ENCODE results near the gene RALB.
"Not testable (repeated sequence)": the region's sequence is repeated elsewhere in the genome, so short reads cannot be mapped to it uniquely, and the experiment has no call there.

The RALB gene

GRCh38 chr2:120224735-120225548 lies 27.7 kb upstream of the RALB start:
- in situ Hi-C loops (cut with MboI; ENCODE audit: low sequenced_read_pairs), result no loop called here

GRCh38 chr2:120225549-120226065 lies 27.0 kb upstream of the RALB start:
- in situ Hi-C loops (cut with MboI; ENCODE audit: low sequenced_read_pairs), result no loop called here

DNA sequence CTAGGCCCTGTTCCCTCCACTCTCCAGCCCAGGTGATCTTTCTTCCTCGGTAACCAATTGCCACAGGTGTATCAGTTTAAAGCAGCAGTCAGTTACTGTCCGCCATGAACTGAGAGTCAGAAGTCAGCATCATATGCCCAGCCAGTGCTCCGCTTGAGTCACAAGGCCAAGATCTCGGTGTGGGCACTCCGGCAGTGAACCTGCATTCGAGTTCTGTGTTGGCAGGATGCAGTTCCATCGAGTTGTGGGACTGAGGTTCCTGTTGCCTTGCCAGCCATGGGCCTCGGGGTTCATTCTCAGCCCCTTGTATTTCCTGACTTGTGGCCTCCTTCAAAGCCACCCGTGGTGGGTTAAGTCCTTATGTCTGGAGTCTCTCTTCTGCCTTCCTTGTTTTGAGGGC lies 26.3 kb upstream of the RALB start:
- in situ Hi-C loops (cut with MboI; ENCODE audit: low sequenced_read_pairs), result no loop called here

GRCh38 chr2:120227111-120227991 lies 25.3 kb upstream of the RALB start:
- in situ Hi-C loops (cut with MboI; ENCODE audit: low sequenced_read_pairs), result no loop called here

DNA sequence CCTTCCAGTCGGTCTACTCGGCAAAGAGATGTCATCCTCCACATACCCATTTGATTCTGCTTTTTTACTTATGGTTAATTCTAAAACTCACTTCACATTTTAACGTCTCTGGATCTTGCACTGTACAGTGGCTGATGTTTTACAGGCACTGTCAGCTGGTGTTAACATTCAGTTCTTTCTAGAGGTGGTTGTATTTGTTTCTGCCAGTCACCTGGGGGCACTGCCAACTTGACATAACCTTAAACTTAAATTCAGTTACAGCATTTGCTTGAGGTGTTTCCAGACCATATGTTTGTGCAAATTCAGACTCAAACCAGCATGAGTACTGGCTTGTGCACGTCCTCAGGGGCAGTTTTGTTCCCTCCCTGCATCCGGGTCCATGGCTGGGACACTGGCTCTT lies 24.1 kb upstream of the RALB start:
- in situ Hi-C loops (cut with MboI; ENCODE audit: low sequenced_read_pairs), result no loop called here

DNA sequence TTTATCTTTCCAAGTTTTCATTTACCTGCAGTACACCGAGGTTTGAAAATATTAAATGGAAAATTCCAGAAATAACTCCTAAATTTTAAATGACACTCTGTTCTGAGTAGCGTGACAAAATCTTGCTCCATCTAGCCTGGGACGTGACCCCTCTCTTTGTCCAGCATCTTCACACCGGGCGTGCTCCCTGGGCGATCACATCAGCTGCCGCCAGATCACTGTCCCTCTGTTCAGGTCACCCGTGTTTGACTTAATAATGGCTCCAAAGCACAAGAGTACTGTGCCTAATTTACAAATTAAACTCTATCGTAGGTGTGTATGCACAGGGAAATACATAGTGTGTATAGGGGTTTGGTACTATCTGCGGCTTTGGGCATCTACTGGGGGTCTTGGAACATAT lies 23.3 kb upstream of the RALB start:
- in situ Hi-C loops (cut with MboI; ENCODE audit: low sequenced_read_pairs), result no loop called here

DNA sequence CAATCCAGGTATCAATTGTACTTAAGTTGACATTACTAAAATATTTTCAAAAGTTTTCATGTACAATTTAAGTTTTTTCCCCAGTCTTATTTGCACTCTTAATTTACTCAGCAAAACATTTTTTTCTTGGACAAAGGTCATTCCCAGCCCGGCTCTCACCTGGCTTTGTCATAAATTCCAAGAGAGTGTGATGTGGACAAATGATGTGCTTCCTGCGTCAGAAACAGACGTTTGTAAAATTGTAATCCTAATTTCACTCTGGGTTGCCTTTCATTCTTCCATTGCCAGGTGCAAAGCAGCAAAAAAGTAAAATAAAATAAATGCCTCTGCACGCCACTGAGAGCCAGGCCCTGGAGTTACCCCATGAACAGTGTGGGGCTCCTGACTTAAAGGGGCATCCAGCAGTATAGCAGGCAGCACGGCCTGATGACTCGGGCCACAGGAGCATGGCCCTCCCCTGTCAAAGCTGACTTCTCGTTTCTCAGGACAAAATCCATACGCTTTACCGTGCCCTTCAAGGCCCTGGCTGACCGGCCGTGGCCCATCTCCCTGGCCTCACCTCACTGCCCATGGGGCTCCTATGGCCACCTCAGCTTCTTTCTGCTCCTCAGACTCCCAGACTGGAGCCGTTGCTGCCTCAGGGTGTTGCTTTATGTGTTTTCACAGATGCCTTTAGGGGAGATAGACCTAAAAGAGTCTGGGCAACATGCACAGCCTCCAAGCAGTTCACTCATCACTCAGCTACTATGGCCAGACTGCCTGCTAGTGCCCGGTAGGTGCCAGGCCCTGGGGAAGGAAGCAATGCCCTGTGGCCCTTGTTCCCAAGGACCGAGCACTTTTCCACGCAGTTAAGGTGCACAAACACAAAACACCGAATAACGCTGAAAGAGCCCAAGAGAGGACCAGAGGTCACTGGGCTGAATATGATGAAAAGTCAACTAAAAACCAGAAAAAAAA lies 21.9 kb upstream of the RALB start:
- in situ Hi-C loops (cut with MboI; ENCODE audit: low sequenced_read_pairs), result no loop called here

DNA sequence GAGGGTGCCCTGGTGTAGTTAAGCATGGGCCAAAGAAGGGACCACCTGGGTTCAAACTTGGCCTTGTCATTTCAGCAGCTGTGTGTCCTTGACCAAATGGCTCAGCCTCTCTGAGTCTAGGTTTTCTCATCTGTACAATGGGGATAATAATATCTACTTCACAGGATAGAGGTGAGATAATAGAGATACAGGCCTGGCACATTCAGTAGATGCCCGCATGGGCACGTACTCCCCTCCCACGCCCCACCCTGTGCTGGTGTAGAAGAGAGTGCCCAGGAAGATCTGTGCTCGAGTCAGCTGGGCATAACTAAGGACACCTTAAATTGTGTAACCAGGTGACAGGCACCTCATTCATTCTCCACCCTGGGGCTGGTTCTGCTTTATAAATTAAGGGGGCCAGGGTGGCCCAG lies 21.1 kb upstream of the RALB start:
- in situ Hi-C loops (cut with MboI; ENCODE audit: low sequenced_read_pairs), result no loop called here

- in situ Hi-C loops (cut with MboI; ENCODE audit: low sequenced_read_pairs), result no loop called here
These were observed 20.5 kb upstream of the RALB start for GRCh38 chr2:120231974-120232635.

GRCh38 chr2:120233292-120233691 lies 19.4 kb upstream of the RALB start:
- in situ Hi-C loops (cut with MboI; ENCODE audit: low sequenced_read_pairs), result no loop called here

- in situ Hi-C loops (cut with MboI; ENCODE audit: low sequenced_read_pairs), result not testable (repeated sequence)
These were observed 17.5 kb upstream of the RALB start for GRCh38 chr2:120235158-120235557.

DNA sequence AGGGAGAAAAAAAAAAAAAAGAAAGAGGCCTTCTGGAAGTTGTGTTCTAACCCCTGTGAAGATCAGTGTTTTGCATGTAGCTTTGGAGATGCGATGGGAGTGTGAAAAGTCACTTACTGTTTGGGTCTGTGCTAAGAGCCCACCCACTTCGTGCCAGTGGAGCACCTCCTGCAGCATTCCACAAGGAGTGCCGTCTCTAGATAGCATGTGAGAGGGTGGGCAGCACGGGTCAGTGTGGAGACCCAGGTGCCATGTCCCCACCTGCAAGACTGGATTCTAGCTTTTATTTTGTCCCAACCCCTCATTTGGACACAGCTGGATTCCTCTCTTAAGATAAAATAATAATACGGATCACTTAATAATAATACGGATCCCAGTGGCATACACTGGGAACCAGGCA lies 17.0 kb upstream of the RALB start:
- in situ Hi-C loops (cut with MboI; ENCODE audit: low sequenced_read_pairs), result no loop called here

GRCh38 chr2:120236316-120236715 lies 16.3 kb upstream of the RALB start:
- in situ Hi-C loops (cut with MboI; ENCODE audit: low sequenced_read_pairs), result no loop called here

- in situ Hi-C loops (cut with MboI; ENCODE audit: low sequenced_read_pairs), result no loop called here
These were observed 15.9 kb upstream of the RALB start for GRCh38 chr2:120236791-120237190.

DNA sequence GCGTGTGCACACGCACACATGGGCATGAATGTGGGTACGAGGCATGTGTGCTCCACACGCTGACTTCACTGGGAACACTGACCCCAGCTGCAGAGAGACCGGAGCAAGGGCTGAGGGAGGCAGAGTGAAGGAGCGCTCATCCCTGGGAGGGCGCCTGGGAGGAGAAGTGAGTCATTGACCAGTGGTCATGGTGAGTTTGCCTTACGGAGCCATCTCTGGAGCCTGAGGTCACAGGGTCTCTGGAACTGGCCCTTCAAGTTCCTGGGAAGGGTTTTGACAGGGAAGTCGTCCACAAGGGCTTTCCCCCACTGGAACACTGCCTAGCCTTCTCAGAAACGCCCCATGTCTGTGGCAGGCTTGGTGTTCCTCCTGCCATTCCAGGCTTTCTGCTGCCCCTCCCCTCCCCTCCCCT lies 15.2 kb upstream of the RALB start:
- in situ Hi-C loops (cut with MboI; ENCODE audit: low sequenced_read_pairs), result no loop called here

- in situ Hi-C loops (cut with MboI; ENCODE audit: low sequenced_read_pairs), result no loop called here
These were observed 13.7 kb upstream of the RALB start for GRCh38 chr2:120238728-120239487.

- in situ Hi-C loops (cut with MboI; ENCODE audit: low sequenced_read_pairs), result no loop called here
These were observed 13.0 kb upstream of the RALB start for GRCh38 chr2:120239488-120240287.

GRCh38 chr2:120240901-120241429 lies 11.7 kb upstream of the RALB start:
- in situ Hi-C loops (cut with MboI; ENCODE audit: low sequenced_read_pairs), result no loop called here
